Cardiac septum (tissue), 1 donor: ENCODE measurements around the gene OSBPL6. TPM values are rescaled to one million over a fixed set of nuclear protein-coding genes. Genes with fewer than 3 reads are reported as not detected.
"Not testable (repeated sequence)": the region's sequence is repeated elsewhere in the genome, so short reads cannot be mapped to it uniquely, and the experiment has no call there.

Experiments
- DNase-seq: peaks from one replicate; pipeline ENCODE4 v3.0.0-alpha.2; 2020; ENCODE audit warnings: low spot score
- intact Hi-C: fragments of 100-400 bp; cut with DNase I; formaldehyde crosslinking; loops from one replicate; pipeline ENCODE4 v1.14.0; 2022
- long read RNA-seq: library from polyadenylated mRNA; unstranded; transcript quantifications from one replicate; pipeline ENCODE4 v2.0.0, GENCODE V29; 2021
- total RNA-seq: library from RNA; stranded (reverse); fragmentation: NEBNext Ultra II Directional; extraction: Animal tissue kit (Norgen Biotek cat#: 25700); gene quantifications from one replicate; pipeline ENCODE4 v1.2.1, GENCODE V29; 2021
- donor health status: DM: no; HTN: no; CAD: no.

Gene OSBPL6
- total RNA-seq, result 5.5 TPM
- long read RNA-seq, partial matches to known transcripts, result 1 of 12 reads
- long read RNA-seq, other reads (novel, unspliced or antisense), result 9 of 12 reads

DNA sequence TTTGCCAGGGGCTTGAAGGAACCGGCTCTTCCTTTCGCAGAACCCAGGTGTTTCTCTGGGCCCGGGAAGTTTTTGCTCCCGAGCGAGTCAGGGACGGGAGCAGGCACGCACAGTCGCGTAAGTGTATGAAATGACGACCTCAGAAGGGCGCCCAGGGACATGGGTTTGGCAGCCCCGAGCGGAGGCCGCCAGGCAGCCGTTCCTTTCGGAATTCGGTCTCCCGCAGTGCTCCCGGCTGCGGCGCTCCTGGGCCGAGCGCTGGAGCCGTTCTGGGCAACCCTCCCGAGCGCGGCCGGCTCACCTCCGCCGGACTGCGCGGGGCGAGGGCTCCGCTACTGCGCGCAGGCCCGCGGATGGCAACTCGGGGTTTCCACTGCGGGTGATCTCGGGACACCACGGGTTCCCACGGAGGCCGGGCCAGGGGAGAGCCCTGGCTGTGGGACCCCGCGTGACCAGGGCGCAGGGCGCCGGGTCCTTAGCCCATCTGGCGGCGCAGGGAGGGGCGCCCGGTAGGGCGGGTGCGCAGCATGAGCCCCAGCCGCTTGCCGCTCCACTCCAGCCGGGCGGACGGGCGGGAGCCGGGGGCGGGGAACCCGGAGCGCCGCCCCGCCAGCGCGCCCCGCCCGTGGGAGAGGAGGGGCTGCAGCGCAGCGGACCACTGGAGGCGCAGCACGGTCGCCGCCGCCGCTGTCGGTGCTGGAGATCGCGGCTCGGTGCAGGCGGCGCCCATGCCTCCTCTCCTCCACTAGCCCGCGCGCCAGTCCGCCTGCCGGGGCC, at the start of gene OSBPL6:
Gene OSBPL6 (plus strand): TSS at position 690 of the 777 bp plus-strand sequence. CDS start 111,673 bp downstream, outside the sequence.
- DNase-seq, result peak; percentile 84
- intact Hi-C loops, result loop anchor here (1.0 to 10.0 kb wide), 6 partner anchors 43 to 257 kb away; partner anchors contain the start of genes PJVK, PRKRA and RBM45

DNA sequence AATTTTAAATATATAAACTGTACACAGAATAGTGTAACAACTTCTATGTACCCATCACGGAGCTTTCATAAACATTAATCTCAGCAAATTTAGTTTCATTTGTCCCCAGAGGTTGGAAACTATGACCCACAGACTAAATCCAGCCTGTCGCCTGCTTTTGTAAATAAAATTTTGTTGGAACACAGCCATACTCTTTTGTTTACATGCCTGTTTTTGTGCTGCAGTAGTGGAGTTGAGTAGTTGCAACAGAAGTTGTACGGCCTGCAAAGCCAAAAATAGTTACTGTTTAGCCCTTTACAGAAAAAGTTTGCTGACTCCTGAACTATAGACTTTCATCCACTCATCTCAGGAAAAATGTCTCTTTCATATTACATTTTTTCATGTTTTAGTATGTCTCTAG, 42.3 kb upstream of the OSBPL6 start:
- intact Hi-C loops, result no loop called here
- no peak for DNase-seq

DNA sequence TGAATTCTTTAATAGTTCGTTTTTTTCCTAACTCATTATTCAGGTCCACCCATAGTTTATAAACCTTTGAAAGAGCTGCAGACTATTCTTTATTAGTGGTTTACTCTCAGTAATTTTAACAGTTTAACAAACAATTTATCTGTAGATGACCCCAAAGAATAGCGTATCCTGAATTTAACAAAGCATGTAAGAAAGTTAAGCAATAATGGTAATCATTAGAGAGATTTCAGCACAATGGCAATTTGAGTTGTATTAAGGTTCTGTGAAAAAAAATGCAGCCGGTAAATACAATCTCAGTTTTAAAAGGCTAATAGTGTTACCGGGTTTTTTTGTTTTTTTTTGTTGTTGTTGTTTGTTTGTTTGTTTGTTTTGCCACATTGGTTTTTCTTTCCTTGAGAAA, 41.8 kb upstream of the OSBPL6 start:
- intact Hi-C loops, result no loop called here
- no peak for DNase-seq

DNA sequence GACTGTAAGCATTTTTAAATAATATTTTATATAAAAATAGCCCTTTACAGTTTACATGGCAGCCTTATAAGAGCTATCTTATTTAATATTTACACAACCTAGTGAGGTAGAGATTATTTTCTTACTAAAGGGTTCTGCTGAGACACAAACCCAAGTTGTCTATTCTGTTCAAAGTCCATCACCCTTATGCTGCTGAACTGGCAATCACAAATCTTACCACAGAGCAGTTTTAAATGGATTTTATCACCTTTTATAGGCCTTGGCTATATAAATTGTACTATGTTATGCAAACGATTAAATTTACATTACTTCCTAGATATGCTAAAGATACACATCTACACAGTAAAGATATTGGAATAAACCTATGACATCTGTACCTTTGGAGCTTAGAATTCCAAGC, 41.3 kb upstream of the OSBPL6 start:
- intact Hi-C loops, result no loop called here
- DNase-seq, result no peak

DNA sequence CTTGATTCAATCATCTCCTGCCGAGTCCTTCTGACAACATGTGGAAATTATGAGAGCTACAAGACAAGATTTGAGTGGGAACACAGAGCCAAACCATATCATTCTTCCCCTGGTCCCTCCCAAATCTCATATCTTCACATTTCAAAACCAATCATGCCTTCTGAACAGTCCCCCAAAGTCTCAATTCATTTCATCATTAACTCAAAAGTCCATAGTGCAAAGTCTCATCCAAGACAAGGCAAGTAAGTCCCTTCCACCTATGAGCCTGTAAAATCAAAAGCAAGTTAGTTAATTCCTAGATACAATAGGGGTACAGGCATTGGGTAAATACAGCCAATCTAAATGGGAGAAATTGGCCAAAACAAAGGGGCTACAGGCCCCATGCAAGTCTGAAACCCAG, 40.4 kb upstream of the OSBPL6 start:
- DNase-seq, intact Hi-C loops: not testable (repeated sequence)

DNA sequence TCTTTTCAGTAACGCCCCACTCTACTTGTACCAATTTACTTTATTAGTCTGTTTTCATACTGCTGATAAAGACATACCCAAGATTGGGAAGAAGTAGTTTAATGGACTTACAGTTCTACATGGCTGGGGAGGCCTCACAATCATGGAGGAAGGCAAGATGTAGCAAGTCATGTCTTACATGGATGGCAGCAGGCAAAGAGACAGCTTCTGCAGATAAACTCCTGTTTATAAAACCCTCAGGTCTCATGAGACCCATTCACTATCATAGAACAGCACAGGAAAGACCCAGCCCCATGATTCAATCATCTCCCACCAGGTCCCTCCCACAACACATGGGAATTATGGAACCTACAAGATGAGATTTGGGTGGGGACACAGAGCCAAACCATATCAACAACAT, 38.8 kb upstream of the OSBPL6 start:
- DNase-seq, result no peak
- intact Hi-C loops, result no loop called here

DNA sequence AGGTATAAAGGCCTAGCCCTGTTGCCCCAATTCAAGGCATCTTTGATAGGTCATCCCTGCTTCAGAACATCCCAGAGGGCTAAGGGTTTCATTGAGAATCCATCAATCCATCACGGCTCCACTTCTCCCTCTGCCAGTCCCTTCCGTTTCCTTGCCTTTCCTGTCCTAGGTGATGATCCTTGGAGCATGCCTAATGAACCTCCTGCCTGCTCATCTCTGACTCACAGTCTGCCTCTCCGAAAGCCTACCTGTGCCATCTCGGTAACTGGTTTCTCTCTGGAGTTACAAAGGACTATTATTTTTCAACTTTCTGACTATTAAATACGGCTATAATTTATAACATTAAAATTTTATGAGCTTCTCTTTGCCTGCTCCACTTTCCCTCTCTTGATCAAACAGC, 36.7 kb upstream of the OSBPL6 start:
- DNase-seq, result no peak
- intact Hi-C loops, result no loop called here

DNA sequence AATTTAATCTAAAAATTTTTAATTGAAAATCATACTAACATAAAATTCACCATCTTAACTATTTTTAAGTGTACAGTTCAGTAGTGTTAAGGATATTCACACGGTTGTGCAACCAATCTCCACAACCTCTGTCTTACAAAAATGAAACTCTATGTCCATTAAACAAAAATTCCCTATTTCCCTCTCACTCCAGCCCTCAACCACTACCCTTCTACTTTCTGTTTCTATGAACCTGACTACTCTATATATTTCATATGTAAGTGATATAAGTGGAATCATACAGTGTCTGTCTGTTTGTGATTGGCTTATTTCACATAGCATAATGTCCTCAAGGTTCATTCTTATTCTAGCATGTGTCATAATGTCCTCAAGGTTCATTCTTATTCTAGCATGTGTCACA, 34.3 kb upstream of the OSBPL6 start:
- intact Hi-C loops, result no loop called here
- no peak for DNase-seq

DNA sequence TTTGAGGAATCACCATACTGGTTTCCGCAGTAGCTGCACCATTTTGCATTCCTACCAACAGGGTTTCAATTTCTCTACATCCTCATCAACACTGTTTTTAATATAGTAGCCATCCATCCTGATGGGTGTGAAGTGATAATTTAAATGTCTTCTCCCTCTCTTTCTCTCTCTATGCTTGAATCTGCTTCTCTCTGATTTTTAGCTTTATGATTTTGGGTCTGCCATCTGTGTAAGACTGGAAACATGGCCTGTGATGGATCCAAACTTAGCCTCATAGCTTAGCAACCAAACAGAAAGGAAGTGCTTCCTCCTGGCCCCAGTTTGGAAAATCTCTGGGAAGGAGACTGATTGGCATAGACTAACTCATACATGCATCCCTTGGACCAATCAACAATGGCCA, 33.7 kb upstream of the OSBPL6 start:
- no peak for DNase-seq
- intact Hi-C loops, result no loop called here

DNA sequence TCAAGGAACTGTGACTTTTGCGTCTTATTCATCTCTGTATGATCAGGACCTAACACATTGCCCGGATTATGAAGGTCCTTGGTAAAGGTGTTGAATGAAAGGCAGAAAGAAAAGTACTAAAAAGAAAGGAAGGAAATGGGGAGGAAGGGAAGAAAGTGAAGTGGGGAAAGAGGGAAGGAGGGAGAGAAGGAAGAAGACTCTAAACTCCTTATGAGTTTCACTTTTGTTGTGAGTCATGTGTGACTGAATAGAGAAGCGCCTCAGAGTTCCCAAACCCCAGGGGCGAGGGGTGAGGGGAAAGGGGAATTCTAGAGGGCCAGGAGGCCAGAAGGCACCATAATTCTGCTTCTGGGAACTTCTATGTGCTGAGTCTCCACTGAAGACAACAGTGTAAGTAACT, 30.9 kb upstream of the OSBPL6 start:
- intact Hi-C loops, result no loop called here

DNA sequence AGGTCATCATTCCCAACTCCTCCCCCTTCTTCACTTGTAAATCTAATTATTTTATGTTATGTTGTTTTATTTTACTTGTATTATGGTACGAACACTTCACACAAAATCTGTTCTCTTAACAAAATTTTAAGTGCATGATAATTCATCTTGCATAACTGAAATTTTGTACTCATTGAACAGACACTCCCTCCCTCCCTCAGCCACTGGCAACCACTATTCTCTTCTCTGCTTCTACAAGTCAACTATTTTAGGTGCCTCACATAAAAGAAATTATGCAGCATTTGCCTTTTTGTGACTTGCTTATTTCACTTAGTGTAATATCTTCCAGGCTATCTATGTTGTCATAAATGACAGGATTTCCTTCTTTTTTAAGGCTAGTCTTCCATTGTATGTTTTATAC, 30.4 kb upstream of the OSBPL6 start:
- no peak for DNase-seq
- intact Hi-C loops, result no loop called here

More for the DNA sequence above, 30.9 kb upstream of the OSBPL6 start:
- DNase-seq, result no peak

DNA sequence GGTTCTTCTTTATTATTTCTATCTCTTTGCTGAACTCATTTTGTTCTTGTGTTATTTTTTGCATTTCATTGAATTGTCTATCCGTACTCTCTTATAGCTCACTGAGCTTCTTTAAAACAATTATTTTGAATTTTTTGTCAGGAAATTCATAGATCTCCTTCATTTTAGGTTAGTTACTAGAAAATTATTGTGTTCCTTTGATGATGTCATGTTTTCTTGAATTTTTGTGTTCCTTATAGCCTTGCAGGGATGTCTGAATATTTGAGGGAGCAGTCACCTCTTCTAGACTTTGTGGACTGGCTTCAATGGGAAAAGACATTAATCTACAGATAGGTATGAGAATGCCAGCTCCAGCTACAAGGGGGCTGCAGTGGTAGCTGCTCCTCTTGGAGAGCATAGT, 20.7 kb upstream of the OSBPL6 start:
- intact Hi-C loops, result no loop called here
- DNase-seq, result no peak

DNA sequence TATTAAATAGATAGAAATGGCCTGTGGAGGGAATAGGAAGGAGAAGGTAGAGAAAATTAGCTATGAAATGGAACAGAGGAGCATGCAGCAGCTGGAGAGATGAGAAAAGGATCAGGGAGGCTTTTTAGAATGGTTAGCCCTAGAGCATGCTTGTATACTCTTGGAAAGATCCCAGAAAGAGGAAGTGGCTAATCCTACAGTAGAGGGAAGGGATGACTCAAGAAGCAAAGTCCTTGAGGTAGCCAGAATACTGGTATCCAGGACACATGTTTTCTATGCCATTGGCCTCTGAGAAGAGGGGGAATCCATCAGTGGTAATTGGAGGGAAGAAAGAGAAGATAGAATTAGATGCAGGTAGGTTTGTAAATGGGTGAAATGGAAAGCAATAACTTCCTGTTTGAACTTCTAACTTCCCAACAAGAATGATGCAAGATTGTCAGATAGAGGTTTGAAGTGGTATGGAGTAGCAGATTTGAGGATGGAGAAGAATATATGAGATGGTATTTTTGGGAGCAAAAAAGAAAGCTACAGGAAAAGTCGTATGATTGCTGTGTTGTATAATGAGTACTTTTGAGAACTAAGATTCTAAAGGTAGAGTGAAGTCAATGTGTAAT, 17.1 kb upstream of the OSBPL6 start:
- intact Hi-C loops, result no loop called here
- no peak for DNase-seq

DNA sequence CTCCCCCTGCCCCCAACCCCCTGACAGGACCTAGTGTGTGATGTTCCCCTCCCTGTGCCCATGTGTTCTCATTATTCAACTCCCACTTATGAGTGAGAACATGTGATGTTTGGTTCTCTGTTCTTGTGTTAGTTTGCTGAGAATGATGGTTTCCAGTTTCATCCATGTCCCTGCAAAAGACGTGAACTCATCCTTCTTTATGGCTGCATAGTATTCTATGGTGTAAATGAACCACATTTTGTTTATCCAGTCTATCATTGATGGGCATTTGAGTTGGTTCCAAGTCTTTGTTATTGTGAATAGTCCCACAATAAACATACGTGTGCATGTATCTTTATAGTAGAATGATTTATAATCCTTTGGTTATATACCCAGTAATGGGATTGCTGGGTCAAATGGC, 13.7 kb upstream of the OSBPL6 start:
- intact Hi-C loops, DNase-seq: not testable (repeated sequence)

DNA sequence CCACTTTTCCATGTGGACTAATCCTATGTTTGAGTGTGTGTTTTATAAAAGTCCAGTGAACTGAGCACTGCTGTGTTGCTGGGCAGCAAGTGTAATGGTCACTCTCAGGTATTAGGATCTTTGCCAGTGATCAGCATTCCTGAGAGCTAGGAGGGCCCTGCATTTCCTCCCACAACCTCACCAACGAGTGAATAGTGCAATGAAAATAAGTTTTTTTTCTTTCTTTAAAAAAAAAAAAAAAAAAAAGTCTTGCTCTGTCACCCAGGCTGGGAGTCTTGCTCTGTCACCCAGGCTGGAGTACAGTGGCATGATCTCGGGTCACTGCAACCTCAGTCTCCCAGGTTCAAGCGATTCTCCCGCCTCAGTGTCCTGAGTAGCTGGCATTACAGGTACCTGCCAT, 6.5 kb upstream of the OSBPL6 start:
- intact Hi-C loops, result no loop called here
- no peak for DNase-seq

DNA sequence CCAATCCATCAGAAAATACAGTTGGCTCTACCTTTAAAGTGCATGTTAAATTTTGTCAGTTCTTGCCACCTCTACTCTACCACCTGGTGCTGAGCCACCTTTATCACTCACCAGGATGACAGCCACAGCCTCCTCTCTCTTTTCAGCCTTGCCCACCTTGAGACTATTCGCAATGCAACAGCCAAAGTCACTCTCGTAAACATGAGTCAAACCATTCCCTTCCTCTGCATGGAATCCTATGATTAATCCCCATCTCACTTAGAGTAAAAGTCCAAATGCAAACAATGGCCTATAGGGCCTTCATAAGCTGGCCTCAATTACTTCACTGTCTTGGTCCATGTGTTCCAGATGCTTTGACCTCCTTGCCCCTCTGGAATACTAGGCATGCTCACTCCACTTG, 5.8 kb upstream of the OSBPL6 start:
- intact Hi-C loops, result no loop called here
- no peak for DNase-seq

DNA sequence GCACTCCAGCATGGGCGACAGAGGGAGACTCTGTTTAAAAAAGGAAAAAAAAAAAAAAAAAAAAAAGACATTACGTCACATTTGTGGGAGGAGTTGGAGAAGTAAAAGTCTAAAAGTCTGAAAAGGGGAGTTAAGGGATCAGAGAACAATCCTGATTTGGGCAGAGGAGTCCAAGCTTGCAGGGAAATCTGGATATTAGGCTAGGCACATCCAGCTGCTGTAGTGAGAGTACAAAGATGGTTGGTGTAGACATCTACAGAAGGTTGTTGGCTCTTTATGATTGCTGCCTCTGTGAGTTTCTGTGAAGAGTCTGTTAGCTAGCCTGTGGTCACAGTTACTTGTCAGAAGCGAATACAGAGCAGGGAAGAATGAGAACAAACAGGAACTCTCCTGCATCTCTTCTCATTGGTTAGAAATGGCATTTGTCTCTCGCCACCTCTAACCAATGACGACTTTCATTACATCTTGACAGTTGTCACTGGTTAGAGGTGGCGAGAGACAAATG, 3.3 kb upstream of the OSBPL6 start:
- intact Hi-C loops, result loop anchor here (5.0 to 10.0 kb wide), 5 partner anchors 46 to 224 kb away; partner anchors contain the start of gene RBM45
- no peak for DNase-seq

DNA sequence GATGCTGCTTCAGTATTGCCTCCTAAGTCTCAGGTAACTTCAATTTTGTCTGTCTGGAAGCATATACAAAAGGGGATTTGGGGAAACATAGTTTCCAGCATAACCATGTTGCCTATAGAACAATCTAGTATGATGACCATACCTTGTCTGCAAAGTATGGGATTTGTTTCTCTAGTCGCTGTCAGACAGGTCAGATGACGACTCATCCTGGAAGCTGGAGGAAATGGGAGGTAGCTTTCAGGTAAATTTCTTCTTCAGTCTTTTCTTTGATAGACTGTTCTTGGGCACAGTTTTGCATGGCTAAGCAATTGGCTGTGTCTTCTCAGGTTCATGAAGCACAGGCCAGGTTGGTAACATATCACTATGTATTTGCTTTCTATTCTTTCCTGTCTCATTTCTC, 2.8 kb upstream of the OSBPL6 start:
- intact Hi-C loops, result loop anchor here (5.0 to 10.0 kb wide), 5 partner anchors 46 to 223 kb away; partner anchors contain the start of gene RBM45
- no peak for DNase-seq

DNA sequence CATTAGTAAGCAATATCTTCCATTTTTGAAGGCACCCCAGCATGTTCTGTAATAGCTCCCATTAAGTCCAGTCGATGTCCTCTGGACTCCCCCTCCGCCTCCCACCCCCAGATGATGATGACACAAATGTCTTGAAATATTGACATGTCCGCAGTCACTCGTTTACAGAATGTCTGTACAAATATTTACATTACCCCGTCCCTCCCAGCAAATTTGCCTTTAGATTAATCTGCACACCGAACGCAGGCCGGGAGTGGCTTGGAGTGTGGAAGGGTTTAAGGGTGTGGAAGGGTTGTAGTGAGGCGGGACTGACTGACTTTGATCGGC, 853 bp upstream of the OSBPL6 start:
- intact Hi-C loops, result loop anchor here (5.0 to 10.0 kb wide), 5 partner anchors 44 to 221 kb away; partner anchors contain the start of gene RBM45
- no peak for DNase-seq

DNA sequence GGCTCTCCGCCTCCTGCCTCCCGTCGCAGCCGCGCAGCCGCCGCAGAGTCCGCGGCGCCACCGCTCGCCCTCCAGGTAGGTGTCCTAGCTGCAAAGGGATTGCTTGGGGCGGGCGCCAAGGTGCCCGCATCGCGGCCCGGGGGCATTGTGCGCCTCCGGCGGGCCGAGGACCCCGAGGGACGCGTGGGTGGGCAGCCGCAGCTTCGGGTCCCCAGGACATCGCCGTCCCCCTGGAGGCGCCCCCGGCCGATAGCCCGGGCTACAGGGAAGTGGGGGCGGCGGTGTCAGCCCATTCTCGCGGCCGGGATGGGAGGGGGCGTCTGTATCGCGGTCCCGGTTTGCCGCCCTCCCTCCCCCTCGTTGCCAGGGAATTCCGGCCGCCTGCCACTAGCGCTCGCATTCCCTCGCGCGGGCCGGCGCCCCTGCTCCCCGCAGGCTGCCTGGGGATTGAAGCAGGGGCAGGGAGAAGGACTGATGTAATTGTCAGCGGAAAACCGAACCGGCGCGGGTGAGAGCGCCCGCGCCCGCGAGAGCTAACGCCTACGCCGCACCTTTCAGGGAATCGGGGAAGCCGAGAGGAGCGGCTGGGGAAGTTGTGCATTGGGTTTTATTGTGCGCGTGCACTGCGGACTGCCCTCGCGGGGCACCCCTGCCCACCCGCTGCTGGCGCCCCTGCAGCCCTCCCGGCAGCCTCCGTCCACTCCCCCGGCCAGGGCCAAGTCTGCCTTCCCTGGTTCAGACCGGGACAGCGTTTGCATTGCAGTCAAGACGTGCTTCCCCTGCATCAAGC, 483 bp downstream of the OSBPL6 start:
- intact Hi-C loops, result loop anchor here (1.0 to 10.0 kb wide), 6 partner anchors 43 to 257 kb away; partner anchors contain the start of genes PJVK, PRKRA and RBM45
- DNase-seq, result peak; percentile 78
